SU-DHL-6 (cell line): Measurements from ENCODE around the gene ARHGEF28.

Source experiments
- H2AFZ ChIP-seq: fragments of 200-600 bp; sonication (generic); 2 replicates; pipeline ENCODE4 v1.6.1; 2014; ENCODE audit warnings: low read depth, mild to moderate bottlenecking, moderate library complexity, mixed read lengths, antibody characterized with exemption, low read length; ENCODE audit not compliant: severe bottlenecking
- H3F3A ChIP-seq: fragments of 200-600 bp; shearing (Covaris generic); 2 replicates; pipeline ENCODE4 v1.6.0; 2016; ENCODE audit warnings: antibody characterized with exemption, mild to moderate bottlenecking; ENCODE audit not compliant: insufficient read depth
- H3K27ac ChIP-seq: fragments of 200-600 bp; sonication (generic); 2 replicates; pipeline ENCODE4 v1.5.1; 2016; ENCODE audit warnings: low read depth, mild to moderate bottlenecking, low read length, moderate library complexity, mixed read lengths
- H3K27me3 ChIP-seq: fragments of 200-600 bp; sonication (generic), shearing (Covaris generic); 2 replicates; pipeline ENCODE4 v1.6.0; 2014; ENCODE audit warnings: mild to moderate bottlenecking, low read length
- H3K36me3 ChIP-seq: fragments of 200-600 bp; sonication (generic); 2 replicates; pipeline ENCODE4 v1.6.1; 2014; ENCODE audit warnings: mild to moderate bottlenecking, low read length, mixed read lengths
- H3K4me2 ChIP-seq: fragments of 300-600, 200-600 bp; shearing (Covaris generic), sonication (generic); 2 replicates; pipeline ENCODE4 v1.6.0; 2014; ENCODE audit warnings: low read length, low read depth, mild to moderate bottlenecking; ENCODE audit not compliant: poor library complexity, severe bottlenecking
- H3K4me3 ChIP-seq: fragments of 200-600 bp; sonication (generic); 2 replicates; pipeline ENCODE4 v1.5.1; 2014; ENCODE audit warnings: antibody characterized with exemption, low read length, mild to moderate bottlenecking, mixed read lengths; ENCODE audit not compliant: insufficient read depth, poor library complexity, severe bottlenecking
- H3K79me2 ChIP-seq: fragments of 200-600 bp; sonication (generic); 2 replicates; pipeline ENCODE4 v1.6.1; 2014; ENCODE audit warnings: mild to moderate bottlenecking, low read length, moderate library complexity; ENCODE audit not compliant: insufficient read depth
- H3K9ac ChIP-seq: fragments of 200-600 bp; sonication (generic); 2 replicates; pipeline ENCODE4 v1.7.0; 2014; ENCODE audit warnings: mild to moderate bottlenecking, low read length
- H3K9me2 ChIP-seq: fragments of 200-600 bp; sonication (generic); replicated peaks from 2 replicates; pipeline ENCODE4 v1.6.1; 2014; ENCODE audit warnings: low read length; ENCODE audit not compliant: insufficient read depth
- H3K9me3 ChIP-seq: fragments of 200-600 bp; sonication (generic); 2 replicates; pipeline ENCODE4 v1.6.1; 2014; ENCODE audit warnings: low read length, mixed read lengths; ENCODE audit not compliant: insufficient read depth
- H4K20me1 ChIP-seq: fragments of 200-600 bp; sonication (generic); 2 replicates; pipeline ENCODE4 v1.6.1; 2014; ENCODE audit warnings: low read depth, mild to moderate bottlenecking, antibody characterized with exemption, low read length, moderate library complexity, mixed read lengths
- CTCF ChIP-seq: fragments of 200-600 bp; sonication (generic); IDR thresholded peaks from one replicate; pipeline ENCODE4 v1.5.1; 2017; ENCODE audit warnings: antibody characterized with exemption, mild to moderate bottlenecking, low read length, moderate library complexity; ENCODE audit not compliant: insufficient read depth, poor library complexity, severe bottlenecking
- EZH2phosphoT487 ChIP-seq: fragments of 200-600 bp; sonication (generic), shearing (Covaris generic); conservative IDR thresholded peaks from 2 replicates; pipeline ENCODE4 v1.6.1; 2018; ENCODE audit warnings: mild to moderate bottlenecking, antibody characterized with exemption, low read length, moderate library complexity, mixed read lengths

The ARHGEF28 gene

DNA sequence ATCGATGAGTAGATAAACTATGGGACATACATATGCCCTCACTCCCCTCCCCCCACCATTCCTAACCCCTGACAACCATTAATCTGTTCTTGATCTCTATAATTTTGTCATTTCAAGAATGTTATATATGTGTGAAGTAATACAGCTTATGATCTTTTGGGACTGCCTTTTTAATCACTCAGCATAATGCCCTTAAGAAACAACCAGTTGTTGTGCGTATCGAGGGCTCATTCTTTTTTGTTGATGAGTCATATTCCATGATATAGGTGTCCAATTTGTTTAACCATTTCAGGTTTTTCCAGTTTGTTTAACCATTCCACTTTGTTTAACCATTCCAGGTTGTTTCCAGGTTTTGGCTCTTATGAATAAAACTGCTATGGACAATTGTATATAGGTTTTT, 75.6 kb downstream of the ARHGEF28 start:
- Histone ChIP-seq H3K9me2 (no peaks in the 10 kb centered on the region), H3K9me3 (no peaks in the 10 kb centered on the region), H3K27ac (no peak overlapping the region), H3K36me3 (no peaks in the 10 kb centered on the region), H3K27me3 (no peaks in the 10 kb centered on the region), H3F3A (no peaks in the 10 kb centered on the region), H3K79me2 (no peaks in the 10 kb centered on the region), H3K9ac (no peak overlapping the region), H4K20me1 (no peaks in the 10 kb centered on the region), H2AFZ (no peak overlapping the region), H3K4me2 (no peak overlapping the region), H3K4me3 (no peak overlapping the region)
- TF ChIP-seq CTCF (no peak), EZH2phosphoT487 (no peak)

DNA sequence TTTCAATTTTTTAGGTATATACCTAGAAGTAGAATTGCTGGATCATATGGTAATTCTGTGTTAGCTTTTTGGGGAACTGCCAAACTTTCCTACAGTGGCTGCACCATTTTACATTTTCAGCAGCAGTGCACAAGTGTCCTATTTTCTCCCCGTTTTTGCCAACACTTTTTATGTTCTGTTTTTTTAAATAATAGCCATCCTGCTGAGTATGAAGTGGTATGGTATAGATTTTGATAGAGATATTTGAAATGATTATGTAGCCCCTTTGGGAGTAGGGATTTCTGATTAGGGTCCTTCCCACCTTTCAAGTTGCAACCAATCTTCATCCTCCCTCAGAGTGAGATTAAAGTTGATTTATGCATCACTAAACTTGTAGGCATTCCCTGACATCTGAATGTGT, 76.5 kb downstream of the ARHGEF28 start:
- Histone ChIP-seq H3K27ac (no peak overlapping the region), H3K9me2 (no peaks in the 10 kb centered on the region), H4K20me1 (no peaks in the 10 kb centered on the region), H3K9me3 (no peaks in the 10 kb centered on the region), H3K4me3 (no peak overlapping the region), H3K27me3 (no peaks in the 10 kb centered on the region), H3K4me2 (no peak overlapping the region), H2AFZ (no peak overlapping the region), H3K79me2 (no peaks in the 10 kb centered on the region), H3F3A (no peaks in the 10 kb centered on the region), H3K9ac (no peak overlapping the region), H3K36me3 (no peaks in the 10 kb centered on the region)
- TF ChIP-seq EZH2phosphoT487, result no peak

- no peak overlapping the region for H3K4me2 ChIP-seq
- H3K79me2 ChIP-seq, result no peaks in the 10 kb centered on the region
These were observed 77.0 kb downstream of the ARHGEF28 start for GRCh38 chr5:73702951-73703350.

GRCh38 chr5:73705364-73705763, 79.4 kb downstream of the ARHGEF28 start:
- Histone ChIP-seq H3K36me3 (no peaks in the 10 kb centered on the region), H3K27me3 (no peaks in the 10 kb centered on the region), H4K20me1 (no peaks in the 10 kb centered on the region), H2AFZ (no peak overlapping the region), H3F3A (no peaks in the 10 kb centered on the region), H3K27ac (no peak overlapping the region), H3K4me3 (no peak overlapping the region), H3K9ac (no peak overlapping the region), H3K9me3 (no peaks in the 10 kb centered on the region), H3K79me2 (no peaks in the 10 kb centered on the region), H3K4me2 (no peak overlapping the region), H3K9me2 (no peaks in the 10 kb centered on the region)
- no peak for TF ChIP-seq CTCF

More at GRCh38 chr5:73702951-73703350, 77.0 kb downstream of the ARHGEF28 start:
- Histone ChIP-seq H3K9me3 (no peaks in the 10 kb centered on the region), H3K4me3 (no peak overlapping the region), H3K27me3 (no peaks in the 10 kb centered on the region), H3F3A (no peaks in the 10 kb centered on the region), H3K9me2 (no peaks in the 10 kb centered on the region), H2AFZ (no peak overlapping the region), H3K36me3 (no peaks in the 10 kb centered on the region), H3K27ac (no peak overlapping the region), H4K20me1 (no peaks in the 10 kb centered on the region), H3K9ac (no peak overlapping the region)
- TF ChIP-seq EZH2phosphoT487 (no peak), CTCF (no peak)
